ENCODE results near the gene COL23A1. TPM values are rescaled to one million over a fixed set of nuclear protein-coding genes. Genes with fewer than 3 reads are reported as not detected.

COL23A1 gene
- polyA plus RNA-seq, 1 donor (not counting 4 experiments of a cell fraction or from before 2014, with no cell fraction given), result not detected

GRCh38 chr5:178259623-178260536 lies 330.3 kb downstream of the COL23A1 start:
- FAIRE-seq, result no peak

GRCh38 chr5:178257650-178258049 lies 332.5 kb downstream of the COL23A1 start:
- H3K9me3 ChIP-seq (ENCODE audit: control insufficient read depth, low read depth, low read length), result no peaks in the 10 kb centered on the region
- H3K27me3 ChIP-seq (ENCODE audit: control insufficient read depth, extremely low read depth, insufficient read depth, low read length), result peaks cover 8% of the 10 kb centered on the region
- H3K36me3 ChIP-seq (ENCODE audit: control insufficient read depth in 2 of 2, extremely low read depth in 1 of 2, insufficient read depth in 2 of 2, low read length in 2 of 2), result no peaks in the 10 kb centered on the region
- dilution Hi-C loops (cut with MboI; ENCODE audit: extremely low pct_ligation_motif_present, low sequenced_read_pairs), result no loop called here
- H2AFZ ChIP-seq (ENCODE audit: control insufficient read depth, low read length), result no peak overlapping the region
- TF ChIP-seq EZH2 (IDR thresholded peaks at IDR 0.05; ENCODE audit: low read length), result no peak
- TF ChIP-seq CTCF (optimal IDR thresholded peaks at IDR 0.05 in 1 of 3, IDR thresholded peaks at IDR 0.05 in 1 of 3, conservative IDR thresholded peaks at IDR 0.05 in 1 of 3; ENCODE audit: extremely low read depth in 1 of 3, insufficient read depth in 2 of 3, low read length in 3 of 3), result no peak
- no peak for FAIRE-seq
- no peak overlapping the region for H3K4me3 ChIP-seq (ENCODE audit: control insufficient read depth in 2 of 3, extremely low read depth in 1 of 3, insufficient read depth in 2 of 3, low read depth in 1 of 3, low read length in 3 of 3)
- no peaks in the 10 kb centered on the region for H3K4me1 ChIP-seq (ENCODE audit: control insufficient read depth, extremely low read depth, insufficient read depth, low read length)
- DNase-seq (ENCODE audit: low read depth, low spot score), result no peak
- H3K4me2 ChIP-seq (ENCODE audit: control insufficient read depth, extremely low read depth, insufficient read depth, low read depth, low read length), result no peak overlapping the region
- no peaks in the 10 kb centered on the region for H3K9me1 ChIP-seq (ENCODE audit: control insufficient read depth, extremely low read depth, insufficient read depth, low read length)
- H3K27ac ChIP-seq (ENCODE audit: control insufficient read depth, insufficient read depth, low read length), result no peak overlapping the region
- no peaks in the 10 kb centered on the region for H4K20me1 ChIP-seq (ENCODE audit: control insufficient read depth, extremely low read depth, insufficient read depth, low read length)
- no peak overlapping the region for H3K9ac ChIP-seq (ENCODE audit: control insufficient read depth, extremely low read depth, insufficient read depth, low read length)
- H3K79me2 ChIP-seq (ENCODE audit: control insufficient read depth, insufficient read depth, low read length), result no peaks in the 10 kb centered on the region

More at GRCh38 chr5:178259623-178260536, 330.3 kb downstream of the COL23A1 start:
- dilution Hi-C loops (cut with MboI; ENCODE audit: extremely low pct_ligation_motif_present, low sequenced_read_pairs), result no loop called here
- Histone ChIP-seq H3K79me2 (ENCODE audit: control insufficient read depth, insufficient read depth, low read length) (no peaks in the 10 kb centered on the region), H3K36me3 (ENCODE audit: control insufficient read depth in 2 of 2, extremely low read depth in 1 of 2, insufficient read depth in 2 of 2, low read length in 2 of 2) (no peaks in the 10 kb centered on the region), H3K9me1 (ENCODE audit: control insufficient read depth, extremely low read depth, insufficient read depth, low read length) (no peaks in the 10 kb centered on the region), H3K9ac (ENCODE audit: control insufficient read depth, extremely low read depth, insufficient read depth, low read length) (no peak overlapping the region), H3K4me3 (ENCODE audit: control insufficient read depth in 2 of 3, extremely low read depth in 1 of 3, insufficient read depth in 2 of 3, low read depth in 1 of 3, low read length in 3 of 3) (no peak overlapping the region), H3K9me3 (ENCODE audit: control insufficient read depth, low read depth, low read length) (no peaks in the 10 kb centered on the region), H3K4me1 (ENCODE audit: control insufficient read depth, extremely low read depth, insufficient read depth, low read length) (no peaks in the 10 kb centered on the region), H3K4me2 (ENCODE audit: control insufficient read depth, extremely low read depth, insufficient read depth, low read depth, low read length) (no peak overlapping the region), H3K27ac (ENCODE audit: control insufficient read depth, insufficient read depth, low read length) (no peak overlapping the region), H2AFZ (ENCODE audit: control insufficient read depth, low read length) (no peak overlapping the region), H3K27me3 (ENCODE audit: control insufficient read depth, extremely low read depth, insufficient read depth, low read length) (peaks cover 7% of the 10 kb centered on the region), H4K20me1 (ENCODE audit: control insufficient read depth, extremely low read depth, insufficient read depth, low read length) (no peaks in the 10 kb centered on the region)
- no peak for TF ChIP-seq EZH2 (IDR thresholded peaks at IDR 0.05; ENCODE audit: low read length)
- no peak for TF ChIP-seq CTCF (optimal IDR thresholded peaks at IDR 0.05 in 1 of 3, IDR thresholded peaks at IDR 0.05 in 1 of 3, conservative IDR thresholded peaks at IDR 0.05 in 1 of 3; ENCODE audit: extremely low read depth in 1 of 3, insufficient read depth in 2 of 3, low read length in 3 of 3)
- no peak for DNase-seq (ENCODE audit: low read depth, low spot score)
